Measurements from ENCODE around the gene TAMALIN.

- TF ChIP-seq EZH2phosphoT487 (IDR thresholded peaks at IDR 0.05; ENCODE audit: borderline replicate concordance), result no peak
- no peak for TF ChIP-seq CTCF (conservative IDR thresholded peaks at IDR 0.05; ENCODE audit: low read length)
Observed at GRCh38 chr12:51972422-51972812, 34.3 kb upstream of the TAMALIN start.
